GM10248 (cell line): ENCODE results near the gene IQGAP1.

Experiments used
- CTCF ChIA-PET: fragments of 300-600 bp; sonication (Branson Sonifier 250); formaldehyde crosslinking; extraction: SDS; loops from one replicate; lab custom pipeline; 2021; ENCODE audit warnings: antibody characterized with exemption; lab: Yijun Ruan, JAX
- POLR2A ChIA-PET: fragments of 350-650 bp; sonication (Branson Sonifier 250); formaldehyde crosslinking; extraction: SDS; loops from one replicate; lab custom pipeline; 2020; ENCODE audit warnings: antibody characterized with exemption; lab: Yijun Ruan, JAX
- DNase-seq: peaks from one replicate; pipeline ENCODE4 v3.0.0; 2012; ENCODE audit errors: extremely low spot score
- TF ChIP-seq, protein P1 (sequence below): IDR thresholded peaks from 2 replicates; pipeline ENCODE4 v1.5.1; 2012; ENCODE audit warnings: mild to moderate bottlenecking, low read depth; ENCODE audit errors: extremely low read depth, missing control alignments, control extremely low read depth

IQGAP1 gene

DNA sequence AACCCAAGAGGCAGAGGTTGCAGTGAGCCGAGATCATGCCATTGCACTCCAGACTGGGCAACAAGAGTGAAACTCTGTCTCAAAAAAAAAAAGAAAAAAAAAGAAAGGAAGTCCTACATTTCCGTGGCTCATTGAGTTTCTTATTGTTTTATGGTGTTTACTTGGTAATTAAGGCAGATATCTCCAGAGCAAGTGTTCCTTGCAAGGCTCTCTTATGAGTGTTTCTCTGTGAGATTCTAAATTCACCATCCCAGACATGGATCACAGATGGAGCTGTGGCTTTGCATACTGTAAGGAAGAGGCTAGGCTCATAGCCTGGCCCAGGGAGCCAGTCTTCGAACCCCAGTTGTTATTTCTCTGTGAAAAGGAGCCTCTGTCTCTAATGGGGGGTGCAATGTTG, 53.0 kb downstream of the IQGAP1 start:
- ChIA-PET POLR2A (no interaction called here), CTCF (interaction anchor here (1.0 kb wide), 1 partner anchor 79 kb away, joined by 3 read pairs; no protein-coding TSS in a partner anchor)
- no peak for DNase-seq
- TF ChIP-seq, protein P1, sequence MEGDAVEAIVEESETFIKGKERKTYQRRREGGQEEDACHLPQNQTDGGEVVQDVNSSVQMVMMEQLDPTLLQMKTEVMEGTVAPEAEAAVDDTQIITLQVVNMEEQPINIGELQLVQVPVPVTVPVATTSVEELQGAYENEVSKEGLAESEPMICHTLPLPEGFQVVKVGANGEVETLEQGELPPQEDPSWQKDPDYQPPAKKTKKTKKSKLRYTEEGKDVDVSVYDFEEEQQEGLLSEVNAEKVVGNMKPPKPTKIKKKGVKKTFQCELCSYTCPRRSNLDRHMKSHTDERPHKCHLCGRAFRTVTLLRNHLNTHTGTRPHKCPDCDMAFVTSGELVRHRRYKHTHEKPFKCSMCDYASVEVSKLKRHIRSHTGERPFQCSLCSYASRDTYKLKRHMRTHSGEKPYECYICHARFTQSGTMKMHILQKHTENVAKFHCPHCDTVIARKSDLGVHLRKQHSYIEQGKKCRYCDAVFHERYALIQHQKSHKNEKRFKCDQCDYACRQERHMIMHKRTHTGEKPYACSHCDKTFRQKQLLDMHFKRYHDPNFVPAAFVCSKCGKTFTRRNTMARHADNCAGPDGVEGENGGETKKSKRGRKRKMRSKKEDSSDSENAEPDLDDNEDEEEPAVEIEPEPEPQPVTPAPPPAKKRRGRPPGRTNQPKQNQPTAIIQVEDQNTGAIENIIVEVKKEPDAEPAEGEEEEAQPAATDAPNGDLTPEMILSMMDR, result no peak

DNA sequence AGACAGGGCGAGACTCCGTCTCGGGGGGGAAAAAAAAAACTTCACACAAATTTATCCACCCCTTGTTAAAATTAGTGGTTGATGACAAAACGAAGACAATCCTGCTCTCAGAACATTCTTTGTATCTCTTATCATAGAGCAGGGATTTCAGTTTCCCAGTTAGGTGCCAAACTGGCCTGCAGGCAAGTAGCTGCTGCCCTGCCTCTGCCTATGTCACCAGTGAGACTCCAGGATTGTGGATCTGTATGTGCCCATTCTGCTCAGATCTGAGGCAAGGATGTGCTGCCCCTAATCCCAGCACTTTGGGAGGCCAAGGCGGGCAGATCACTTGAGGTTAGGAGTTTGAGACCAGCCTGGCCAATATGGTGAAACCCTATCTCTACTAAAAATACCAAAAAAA, 54.4 kb downstream of the IQGAP1 start:
- ChIA-PET POLR2A (no interaction called here), CTCF (interaction anchor here (1.2 kb wide), 1 partner anchor 36 kb away, joined by 3 read pairs; no protein-coding TSS in a partner anchor)
- no peak for DNase-seq
- TF ChIP-seq, protein P1, result no peak

DNA sequence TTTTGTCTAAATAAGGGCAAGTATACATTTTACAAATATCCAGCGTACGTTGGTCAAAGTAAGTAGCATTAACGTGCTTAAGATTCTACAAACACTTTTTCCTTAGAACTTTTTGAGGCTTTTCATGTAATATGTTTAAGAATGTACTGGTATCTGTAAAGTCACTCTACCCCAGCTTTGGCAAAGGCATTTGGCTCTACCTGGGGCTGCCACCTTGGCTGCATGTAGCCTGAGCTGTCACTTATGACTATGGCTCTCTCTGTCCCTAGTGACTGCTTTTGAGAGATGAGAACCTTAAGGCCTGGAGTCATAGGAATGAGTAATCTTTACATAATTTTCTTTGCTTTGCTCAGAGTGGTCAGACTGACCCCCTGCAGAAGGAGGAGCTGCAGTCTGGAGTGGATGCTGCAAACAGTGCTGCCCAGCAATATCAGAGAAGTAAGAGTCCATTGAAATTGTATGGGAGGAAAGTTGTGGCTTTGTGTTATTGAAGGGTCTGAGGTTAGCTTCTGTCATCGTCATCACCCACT, 61.2 kb downstream of the IQGAP1 start:
- POLR2A ChIA-PET, result no interaction called here
- TF ChIP-seq, protein P1, result no peak
- CTCF ChIA-PET, result interaction anchor here (1.1 to 2.9 kb wide), 5 partner anchors 9 to 157 kb away, joined by 3 to 21 read pairs (median 6); no protein-coding TSS in a partner anchor
- DNase-seq, result no peak

DNA sequence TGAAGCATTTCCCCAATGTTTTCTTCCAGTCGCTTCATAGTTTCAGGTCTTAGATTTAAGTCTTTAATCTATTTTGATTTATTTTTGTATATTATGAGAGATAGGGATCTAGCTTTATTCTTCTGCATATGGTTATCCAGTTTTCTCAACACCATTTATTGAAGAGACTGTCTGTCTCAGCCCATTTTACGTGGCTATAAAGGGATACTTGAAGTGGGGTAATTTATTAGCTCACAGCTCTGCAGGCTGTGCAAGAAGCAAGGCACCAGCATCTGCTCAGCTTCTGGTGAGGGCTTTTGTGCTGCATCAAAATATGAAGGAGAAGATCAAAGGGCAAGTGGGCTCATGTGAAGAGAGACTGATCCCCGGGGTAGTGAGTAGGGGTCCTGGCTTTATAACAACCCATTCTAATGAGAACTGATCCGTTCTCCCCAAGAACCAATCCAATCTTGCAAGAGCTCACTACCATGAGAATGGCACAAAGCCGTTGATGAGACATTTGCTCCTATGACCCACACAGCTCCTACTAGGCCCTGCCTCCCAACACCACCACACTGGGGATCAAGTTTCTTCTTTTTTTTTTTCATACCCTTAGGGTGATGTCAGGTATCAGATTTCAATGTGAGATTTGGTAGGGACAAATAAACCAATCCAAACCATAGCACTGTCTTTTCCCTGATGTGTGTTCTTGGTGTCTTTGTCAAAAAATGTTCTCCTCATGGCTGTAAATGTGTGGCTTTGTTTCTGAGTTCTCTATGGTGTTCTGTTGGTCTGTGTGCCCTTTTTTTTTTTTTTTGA, 63.2 kb downstream of the IQGAP1 start:
- TF ChIP-seq, protein P1, result no peak
- POLR2A ChIA-PET, result no interaction called here
- CTCF ChIA-PET, result interaction anchor here (0.8 to 1.6 kb wide), 3 partner anchors 23 to 83 kb away, joined by 3 to 4 read pairs (median 3); no protein-coding TSS in a partner anchor
- no peak for DNase-seq

DNA sequence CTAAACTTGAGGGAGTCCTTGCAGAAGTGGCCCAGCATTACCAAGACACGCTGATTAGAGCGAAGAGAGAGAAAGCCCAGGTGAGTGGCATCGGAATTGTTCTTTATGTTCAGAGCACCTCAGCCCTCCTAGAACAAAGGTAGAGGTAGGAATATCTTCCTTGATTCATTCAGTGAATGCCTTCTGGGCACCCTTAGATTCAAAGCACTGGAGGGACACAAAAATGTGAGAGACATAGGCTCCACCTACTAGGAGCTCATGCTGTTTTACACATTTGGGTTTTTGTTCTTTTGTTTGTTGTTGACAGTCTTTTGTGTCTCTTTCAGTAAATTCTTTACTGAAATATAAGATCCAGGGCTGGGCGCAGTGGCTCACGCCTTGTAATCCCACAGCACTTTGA, 68.2 kb downstream of the IQGAP1 start:
- no peak for DNase-seq
- TF ChIP-seq, protein P1, result no peak
- CTCF ChIA-PET, result interaction anchor here (1.7 kb wide), 1 partner anchor 136 kb away, joined by 4 read pairs; no protein-coding TSS in a partner anchor
- POLR2A ChIA-PET, result interaction anchor here (0.6 kb wide), 1 partner anchor 88 kb away, joined by 3 read pairs; no protein-coding TSS in a partner anchor

DNA sequence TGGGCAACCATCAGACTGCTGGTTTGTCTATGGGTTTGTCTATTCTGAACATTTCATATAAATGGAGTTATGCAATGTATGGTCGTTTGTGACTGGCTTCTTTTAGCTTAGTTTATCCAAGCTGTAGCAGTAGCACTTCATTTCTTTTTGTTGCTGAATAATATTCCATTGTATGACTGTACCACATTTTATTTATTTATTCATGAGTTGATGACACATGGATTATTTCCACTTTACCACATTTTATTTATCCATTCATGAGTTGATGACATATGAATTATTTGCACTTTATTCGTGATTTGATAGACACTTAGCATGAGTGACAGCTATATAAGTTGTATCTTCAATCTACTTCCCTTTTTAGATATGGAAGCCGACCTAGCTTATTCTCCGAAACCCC, 70.0 kb downstream of the IQGAP1 start:
- TF ChIP-seq, protein P1, result no peak
- ChIA-PET CTCF (interaction anchor here (0.8 to 1.3 kb wide), 4 partner anchors 9 to 84 kb away, joined by 3 read pairs; no protein-coding TSS in a partner anchor), POLR2A (no interaction called here)
- DNase-seq, result no peak
